Hepatocyte (in vitro differentiated cells): ENCODE measurements around the gene GNG7. TPM values are rescaled to one million over a fixed set of nuclear protein-coding genes. Genes with fewer than 3 reads are reported as not detected.

Experiments
- DNase-seq: peaks from one replicate; pipeline ENCODE4 v3.0.0-alpha.2; 2016; ENCODE audit warnings: low spot score
- H2AFZ ChIP-seq: fragments of 200-600 bp; sonication (generic); 2 replicates; pipeline ENCODE4 v1.6.0; 2016; ENCODE audit warnings: antibody characterized with exemption, mild to moderate bottlenecking
- H3K27ac ChIP-seq: fragments of 200-600 bp; sonication (generic); 2 replicates; pipeline ENCODE4 v1.5.1; 2016; ENCODE audit warnings: mild to moderate bottlenecking
- H3K27me3 ChIP-seq: fragments of 200-600 bp; sonication (generic); 2 replicates; pipeline ENCODE4 v1.6.1; 2016
- H3K36me3 ChIP-seq: fragments of 200-600 bp; sonication (generic); replicated peaks from 2 replicates; pipeline ENCODE4 v1.5.1; 2016; ENCODE audit warnings: low read depth; ENCODE audit not compliant: insufficient read depth
- H3K4me1 ChIP-seq: fragments of 200-600 bp; sonication (generic); 2 replicates; pipeline ENCODE4 v1.5.1; 2016; ENCODE audit warnings: mild to moderate bottlenecking, moderate library complexity; ENCODE audit not compliant: insufficient read depth
- H3K4me2 ChIP-seq: fragments of 200-600 bp; sonication (generic); 2 replicates; pipeline ENCODE4 v1.6.0; 2016
- H3K4me3 ChIP-seq: fragments of 200-600 bp; sonication (generic); 2 replicates; pipeline ENCODE4 v1.5.1; 2016; ENCODE audit warnings: mild to moderate bottlenecking
- H3K79me2 ChIP-seq: fragments of 200-600 bp; sonication (generic); 2 replicates; pipeline ENCODE4 v1.6.0; 2017; ENCODE audit warnings: mild to moderate bottlenecking
- H3K9me2 ChIP-seq: fragments of 200-600 bp; sonication (generic); replicated peaks from 2 replicates; pipeline ENCODE4 v1.6.0; 2017; ENCODE audit warnings: mild to moderate bottlenecking; ENCODE audit not compliant: insufficient read depth
- H3K9me3 ChIP-seq: fragments of 200-600 bp; sonication (generic); 2 replicates; pipeline ENCODE4 v1.5.1; 2016; ENCODE audit warnings: low read depth, mild to moderate bottlenecking
- H4K20me1 ChIP-seq: fragments of 200-600 bp; sonication (generic); 2 replicates; pipeline ENCODE4 v1.6.0; 2016; ENCODE audit warnings: mild to moderate bottlenecking; ENCODE audit not compliant: insufficient read depth, poor library complexity, severe bottlenecking
- EZH2 ChIP-seq: fragments of 200-600 bp; sonication (generic); IDR thresholded peaks from 2 replicates; pipeline ENCODE4 v1.6.1; 2016; ENCODE audit warnings: antibody characterized with exemption, mild to moderate bottlenecking, borderline replicate concordance
- EZH2phosphoT487 ChIP-seq: fragments of 200-600 bp; sonication (generic); IDR thresholded peaks from one replicate; pipeline ENCODE4 v1.6.1; 2018; ENCODE audit warnings: antibody characterized with exemption, mild to moderate bottlenecking, low read depth, moderate library complexity; ENCODE audit not compliant: unreplicated experiment, severe bottlenecking
- WGBS: methylation state at CpG from one replicate; pipeline ENCODE4 v1.1.6; 2016; ENCODE audit warnings: low lambda C conversion rate; ENCODE audit errors: missing lambda C conversion rate; 5-methylcytosine and 5-hydroxymethylcytosine counted together
- polyA plus RNA-seq: library from polyadenylated mRNA; unstranded; fragments of >200 nt; fragmentation: Nextera tagmentation; extraction: Ambion mirVana; gene quantifications from 2 replicates; pipeline ENCODE4 v1.2.1, GENCODE V29; 2016
- total RNA-seq: library from RNA; depleted of rRNA; stranded (reverse); fragments of >200 nt; gene quantifications from 2 replicates; pipeline ENCODE4 v1.2.3, GENCODE V29; 2014
- TF ChIP-seq, protein P1 (sequence below): fragments of 200-600 bp; sonication (generic); IDR thresholded peaks from 2 replicates; pipeline ENCODE4 v1.5.1; 2016; ENCODE audit warnings: antibody characterized with exemption, mild to moderate bottlenecking; ENCODE audit not compliant: poor library complexity

The GNG7 gene
- total and polyA plus RNA-seq, 2 experiments from 2014 or later: 1.2 to 1.9 TPM

DNA sequence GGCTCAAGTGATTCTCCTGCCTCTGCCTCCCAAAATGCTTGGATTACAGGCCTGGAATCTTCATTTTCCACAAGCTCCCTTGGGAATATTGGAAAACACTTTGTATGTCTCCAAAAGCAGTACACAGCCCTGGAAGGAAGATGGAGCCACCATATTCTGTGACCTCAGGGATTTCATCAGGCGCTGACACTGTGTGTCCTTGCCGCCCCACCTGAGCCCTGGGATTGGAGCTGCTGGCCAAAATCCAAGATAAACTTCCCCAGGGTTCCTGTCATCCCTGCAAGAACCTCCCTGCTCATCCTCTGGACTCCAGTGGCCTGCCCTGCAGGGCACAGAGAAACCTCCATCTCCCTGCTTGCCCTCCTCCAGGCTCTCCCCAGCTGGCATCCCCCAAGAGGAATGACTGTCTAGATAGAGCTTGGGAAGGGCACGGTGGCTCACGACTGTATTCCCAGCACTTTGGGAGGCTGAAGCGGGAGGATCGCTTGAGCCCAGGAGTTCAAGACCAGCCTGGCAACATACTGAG lies 1.3 kb upstream of the GNG7 start:
- 68% methylated on average over 6 of the region's 6 CpGs for WGBS
- no peak for DNase-seq
- Histone ChIP-seq H3K4me3 (no peak overlapping the region), H2AFZ (no peak overlapping the region), H3K9me2 (no peaks in the 10 kb centered on the region), H3K79me2 (no peaks in the 10 kb centered on the region), H3K4me1 (peaks cover 3% of the 10 kb centered on the region), H3K27me3 (peaks cover 11% of the 10 kb centered on the region), H3K4me2 (no peak overlapping the region), H3K9me3 (no peaks in the 10 kb centered on the region), H3K36me3 (no peaks in the 10 kb centered on the region), H4K20me1 (no peaks in the 10 kb centered on the region), H3K27ac (no peak overlapping the region)
- TF ChIP-seq EZH2 (no peak), EZH2phosphoT487 (no peak)
- TF ChIP-seq, protein P1, sequence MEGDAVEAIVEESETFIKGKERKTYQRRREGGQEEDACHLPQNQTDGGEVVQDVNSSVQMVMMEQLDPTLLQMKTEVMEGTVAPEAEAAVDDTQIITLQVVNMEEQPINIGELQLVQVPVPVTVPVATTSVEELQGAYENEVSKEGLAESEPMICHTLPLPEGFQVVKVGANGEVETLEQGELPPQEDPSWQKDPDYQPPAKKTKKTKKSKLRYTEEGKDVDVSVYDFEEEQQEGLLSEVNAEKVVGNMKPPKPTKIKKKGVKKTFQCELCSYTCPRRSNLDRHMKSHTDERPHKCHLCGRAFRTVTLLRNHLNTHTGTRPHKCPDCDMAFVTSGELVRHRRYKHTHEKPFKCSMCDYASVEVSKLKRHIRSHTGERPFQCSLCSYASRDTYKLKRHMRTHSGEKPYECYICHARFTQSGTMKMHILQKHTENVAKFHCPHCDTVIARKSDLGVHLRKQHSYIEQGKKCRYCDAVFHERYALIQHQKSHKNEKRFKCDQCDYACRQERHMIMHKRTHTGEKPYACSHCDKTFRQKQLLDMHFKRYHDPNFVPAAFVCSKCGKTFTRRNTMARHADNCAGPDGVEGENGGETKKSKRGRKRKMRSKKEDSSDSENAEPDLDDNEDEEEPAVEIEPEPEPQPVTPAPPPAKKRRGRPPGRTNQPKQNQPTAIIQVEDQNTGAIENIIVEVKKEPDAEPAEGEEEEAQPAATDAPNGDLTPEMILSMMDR: no peak

DNA sequence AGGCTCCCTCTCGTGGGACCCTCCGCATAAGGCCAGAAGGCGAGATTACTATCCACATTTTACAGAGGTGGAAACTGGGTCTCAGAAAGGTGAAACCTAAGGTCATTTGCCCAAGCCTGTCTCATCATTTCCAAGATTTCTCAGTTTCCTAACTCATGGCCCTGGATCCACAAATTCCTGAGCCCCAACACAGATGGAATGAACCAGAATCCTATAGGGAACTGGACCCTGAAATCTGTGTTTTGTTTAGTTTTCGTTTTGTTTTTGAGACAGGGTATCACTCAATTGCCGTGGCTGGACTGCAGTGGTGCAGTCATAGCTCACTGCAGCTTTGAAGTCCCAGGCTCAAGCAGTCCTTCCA lies 563 bp upstream of the GNG7 start:
- H3K4me3 ChIP-seq: no peak overlapping the region
- DNase-seq: no peak
- H3K27me3 ChIP-seq: peaks cover 11% of the 10 kb centered on the region
- TF ChIP-seq EZH2: no peak
- H3K4me2 ChIP-seq: peak overlapping the region; percentile 82
- H3K79me2 ChIP-seq: no peaks in the 10 kb centered on the region
- WGBS: 82% methylated on average over 5 of the region's 5 CpGs
- H3K9me3 ChIP-seq: no peaks in the 10 kb centered on the region
- no peaks in the 10 kb centered on the region for H4K20me1 ChIP-seq
- H3K36me3 ChIP-seq: no peaks in the 10 kb centered on the region
- no peaks in the 10 kb centered on the region for H3K9me2 ChIP-seq
- H3K27ac ChIP-seq: no peak overlapping the region
- peaks cover 3% of the 10 kb centered on the region for H3K4me1 ChIP-seq
- no peak overlapping the region for H2AFZ ChIP-seq

DNA sequence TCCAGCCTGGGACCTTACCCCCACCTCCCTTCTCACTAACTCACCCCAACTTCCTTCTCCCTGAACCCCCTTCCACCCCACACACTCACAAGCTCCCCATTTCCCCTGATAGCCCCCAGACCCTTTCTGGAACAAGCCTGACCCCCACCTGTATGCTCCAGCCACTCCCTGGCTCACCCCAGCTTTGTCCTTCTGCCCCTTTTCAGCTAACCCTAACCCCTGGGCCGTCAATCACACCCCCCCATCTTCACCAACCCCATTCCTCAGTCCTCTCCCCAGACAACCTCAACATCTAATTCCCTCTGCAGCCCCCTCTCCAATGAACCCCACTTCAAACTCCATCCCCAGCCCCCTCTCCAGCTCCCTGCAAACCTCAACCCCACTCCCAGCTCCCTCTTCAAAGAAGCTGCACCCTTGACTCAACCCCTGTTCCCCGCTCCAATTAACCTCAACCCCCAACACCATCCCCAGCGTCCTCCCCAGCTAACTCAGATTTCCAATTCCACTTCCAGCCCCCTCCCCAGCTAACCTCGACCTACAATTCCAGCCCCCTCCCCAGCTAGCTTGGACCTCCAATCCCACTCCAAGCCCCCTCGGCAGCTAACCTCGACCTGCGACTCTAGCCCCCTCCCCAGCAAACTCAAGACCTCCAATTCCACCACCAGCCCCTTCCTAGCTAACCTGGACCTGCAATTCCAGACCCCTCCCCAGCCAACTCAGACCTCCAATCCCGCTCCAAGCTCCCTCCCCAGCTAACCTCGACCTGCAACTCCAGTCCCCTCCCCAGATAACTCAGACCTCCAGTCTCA lies 929 bp downstream of the GNG7 start:
- no peak overlapping the region for H3K27ac ChIP-seq

More for the DNA sequence above, 929 bp downstream of the GNG7 start:
- TF ChIP-seq, protein P1: no peak
- TF ChIP-seq EZH2phosphoT487 (no peak), EZH2 (no peak)
- Histone ChIP-seq H3K4me2 (peak overlapping the region; percentile 83), H3K4me1 (peaks cover 3% of the 10 kb centered on the region), H3K36me3 (no peaks in the 10 kb centered on the region), H3K4me3 (peak overlapping the region; percentile 87), H3K9me3 (no peaks in the 10 kb centered on the region), H2AFZ (no peak overlapping the region), H3K79me2 (no peaks in the 10 kb centered on the region), H4K20me1 (no peaks in the 10 kb centered on the region), H3K9me2 (no peaks in the 10 kb centered on the region), H3K27me3 (peaks cover 11% of the 10 kb centered on the region)
- WGBS: 13% methylated on average over 3 of the region's 9 CpGs
- DNase-seq: no peak
